HT-29 (cell line): ENCODE results near the gene LCE2C. TPM values are rescaled to one million over a fixed set of nuclear protein-coding genes. Genes with fewer than 3 reads are reported as not detected.

Experiments
- DNase-seq: peaks from one replicate; pipeline ENCODE4 v3.0.0-alpha.2; 2015; ENCODE audit warnings: low spot score
- total RNA-seq: library from RNA; depleted of rRNA; stranded (reverse); fragments of >200 nt; shearing (Covaris generic); gene quantifications from 2 replicates; pipeline ENCODE4 v1.2.3, GENCODE V29; 2014; rRNA removed

LCE2C gene
- total RNA-seq, 1 experiment from 2014 or later: not detected

DNA sequence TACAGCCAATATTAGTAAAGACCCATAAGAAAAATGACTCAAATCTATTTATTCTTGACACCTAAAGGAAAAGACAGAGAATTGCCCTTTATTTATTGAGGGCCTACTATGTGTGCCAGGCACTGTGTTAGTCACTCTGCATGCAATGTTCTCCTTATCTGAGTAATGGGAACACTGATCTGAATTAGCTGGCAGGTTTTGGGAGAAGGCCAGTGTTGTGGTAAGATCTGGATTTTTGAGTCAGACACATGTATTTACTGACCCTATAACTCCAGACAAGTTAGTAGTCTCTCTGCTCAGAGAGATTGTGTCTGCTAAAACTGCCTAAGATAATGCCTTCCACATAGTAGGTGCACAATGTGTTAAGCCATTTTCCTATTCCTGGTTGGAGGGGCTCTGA lies 50.2 kb downstream of the LCE2C start:
- DNase-seq: no peak

Other genes with a start within 250 kb of the LCE2C start
- not detected in 2 replicates for gene LCE5A, start 164.5 kb upstream of the LCE2C start, total RNA-seq
- 0.15 TPM in 1 of 2 replicates, not detected in the other for gene CRCT1, start 160.8 kb upstream of the LCE2C start, total RNA-seq
- not detected in 2 replicates for gene LCE3E, start 108.5 kb upstream of the LCE2C start, total RNA-seq
- not detected in 2 replicates for gene LCE3D, start 94.8 kb upstream of the LCE2C start, total RNA-seq
- not detected in 2 replicates for gene LCE3C, start 75.0 kb upstream of the LCE2C start, total RNA-seq
- not detected in 2 replicates for gene LCE3B, start 61.5 kb upstream of the LCE2C start, total RNA-seq
- not detected in 2 replicates for gene LCE3A, start 52.2 kb upstream of the LCE2C start, total RNA-seq
- gene LCE2D, start 11.9 kb upstream of the LCE2C start, total RNA-seq: not detected in 2 replicates
- gene LCE2B, start 10.8 kb downstream of the LCE2C start, total RNA-seq: not detected in 2 replicates
- gene LCE2A, start 23.1 kb downstream of the LCE2C start, total RNA-seq: not detected in 2 replicates
- gene LCE4A, start 32.9 kb downstream of the LCE2C start, total RNA-seq: not detected in 2 replicates
- not detected in 2 replicates for gene KPRP, start 82.7 kb downstream of the LCE2C start, total RNA-seq
- gene LCE1F, start 99.9 kb downstream of the LCE2C start, total RNA-seq: not detected in 2 replicates
- gene LCE1E, start 111.0 kb downstream of the LCE2C start, total RNA-seq: 3.0 and 5.2 TPM in 2 replicates
- not detected in 2 replicates for gene LCE1D, start 121.4 kb downstream of the LCE2C start, total RNA-seq
- gene LCE1C, start 131.4 kb downstream of the LCE2C start, total RNA-seq: not detected in 2 replicates
- gene LCE1B, start 136.7 kb downstream of the LCE2C start, total RNA-seq: not detected in 2 replicates
- gene LCE1A, start 152.2 kb downstream of the LCE2C start, total RNA-seq: not detected in 2 replicates
- not detected in 2 replicates for gene LCE6A, start 167.6 kb downstream of the LCE2C start, total RNA-seq
- gene LCE7A, start 184.7 kb downstream of the LCE2C start, total RNA-seq: not detected in 2 replicates
- gene SMCP, start 203.0 kb downstream of the LCE2C start, total RNA-seq: not detected in 2 replicates
- 2.0 and 2.2 TPM in 2 replicates for gene IVL, start 233.3 kb downstream of the LCE2C start, total RNA-seq